ENCODE results near the gene NOMO2.
A peak's percentile ranks its signal among the peaks of the same experiment; 100 is the strongest.
"Not testable (repeated sequence)": the region's sequence is repeated elsewhere in the genome, so short reads cannot be mapped to it uniquely, and the experiment has no call there.

The NOMO2 gene

DNA sequence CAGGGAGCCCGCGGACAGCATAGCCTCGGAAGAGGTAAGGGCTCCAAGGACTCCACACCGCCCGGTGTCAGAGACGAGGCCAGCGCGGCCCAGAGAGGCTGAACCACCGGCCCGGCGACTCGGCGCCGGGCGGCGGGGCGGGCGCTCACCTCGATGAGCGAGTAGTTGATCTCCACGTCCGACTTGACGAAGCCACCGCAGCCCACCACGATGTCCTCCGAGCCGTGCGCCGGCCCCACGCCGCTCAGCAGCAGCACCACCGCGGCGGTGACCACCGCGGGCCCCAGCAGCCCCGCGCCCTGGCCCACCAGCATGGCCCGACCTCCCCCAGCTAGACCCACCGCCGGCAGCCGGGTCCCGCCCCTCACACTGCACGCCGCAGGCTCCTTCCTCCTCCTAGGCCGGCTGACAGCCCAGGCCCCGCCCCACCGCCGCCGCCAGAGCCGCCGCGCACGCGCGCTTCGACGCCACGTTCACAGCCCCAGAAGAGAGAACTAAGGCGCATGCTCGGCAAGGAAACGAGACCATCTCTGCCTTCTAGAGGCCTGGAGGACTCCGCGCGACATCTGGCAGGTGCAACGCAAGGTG, at the start of gene NOMO2:
NOMO2 (minus strand) TSS at position 371 of the 588 bp plus-strand sequence; CDS start at position 314, 57 bp downstream.
- peak; percentile 91 to 96 for DNase-seq

- not testable (repeated sequence) for DNase-seq
Observed at GRCh38 chr16:18610147-18610803, 48.4 kb upstream of the NOMO2 start.

- not testable (repeated sequence) for DNase-seq
Observed at GRCh38 chr16:18608271-18608670, 46.4 kb upstream of the NOMO2 start.

DNA sequence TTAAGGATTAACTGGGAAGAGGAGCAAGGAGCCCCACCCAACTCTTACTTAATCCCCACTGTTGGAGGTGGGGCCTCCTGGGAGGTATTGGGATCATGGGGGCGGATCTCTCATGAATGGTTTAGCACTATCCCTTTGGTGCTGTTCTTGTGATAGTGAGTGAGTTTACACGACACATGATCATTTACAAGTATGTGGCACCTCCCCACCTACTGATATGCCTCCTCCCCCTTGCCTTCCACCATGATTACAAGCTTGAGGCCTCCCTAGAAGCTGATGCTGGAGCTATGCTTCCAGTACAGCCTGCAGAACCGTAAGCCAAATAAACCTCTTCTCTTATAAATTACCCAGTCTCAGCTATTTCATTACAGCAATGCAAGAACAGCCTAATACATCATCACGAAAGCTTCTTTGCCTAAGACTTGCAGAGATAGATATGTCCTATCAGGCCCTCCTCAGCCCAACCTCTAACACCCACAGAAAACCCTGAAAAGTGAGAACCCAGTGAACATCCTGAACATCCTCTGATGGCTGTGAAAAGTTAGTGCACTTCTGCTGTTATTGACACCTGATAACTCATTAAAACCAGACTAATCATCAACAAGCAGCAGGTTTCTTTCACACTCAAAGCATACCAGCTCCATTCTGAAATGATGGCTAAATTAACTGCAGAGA, 41.8 kb upstream of the NOMO2 start:
- not testable (repeated sequence) for DNase-seq

GRCh38 chr16:18598582-18598981, 36.7 kb upstream of the NOMO2 start:
- not testable (repeated sequence) for DNase-seq

- not testable (repeated sequence) for DNase-seq
Observed at GRCh38 chr16:18597734-18598133, 35.8 kb upstream of the NOMO2 start.

GRCh38 chr16:18597319-18597718, 35.4 kb upstream of the NOMO2 start:
- DNase-seq: not testable (repeated sequence)

- not testable (repeated sequence) for DNase-seq
Observed at GRCh38 chr16:18595796-18596195, 33.9 kb upstream of the NOMO2 start.

- not testable (repeated sequence) for DNase-seq
Observed at GRCh38 chr16:18594880-18595279, 33.0 kb upstream of the NOMO2 start.

DNA sequence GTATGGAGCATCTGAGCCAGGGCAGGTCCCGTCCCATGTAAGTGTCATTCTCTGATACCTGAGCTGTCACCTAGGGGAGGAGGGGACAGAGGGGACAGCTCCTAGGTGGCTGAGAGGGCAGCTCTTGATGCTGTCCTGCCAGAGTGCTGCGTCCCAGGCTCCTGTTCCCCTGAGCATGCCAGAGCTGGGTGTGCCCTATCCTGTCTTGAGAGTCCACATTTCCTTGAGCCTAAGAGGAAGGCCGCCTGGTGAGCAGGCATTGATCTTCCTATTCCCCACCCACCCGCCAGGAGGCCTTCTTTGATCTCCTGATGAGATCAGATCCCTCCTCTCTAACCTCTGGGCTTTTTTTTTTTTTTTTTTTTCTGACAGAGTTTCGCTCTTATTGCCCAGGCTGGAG, 32.0 kb upstream of the NOMO2 start:
- not testable (repeated sequence) for DNase-seq

- DNase-seq: not testable (repeated sequence)
Observed at GRCh38 chr16:18592982-18593381, 31.1 kb upstream of the NOMO2 start.

- DNase-seq: peak in 1 of 2 experiments; percentile 29
Observed at GRCh38 chr16:18591908-18592307, 30.0 kb upstream of the NOMO2 start.

GRCh38 chr16:18591441-18591840, 29.5 kb upstream of the NOMO2 start:
- not testable (repeated sequence) for DNase-seq

DNA sequence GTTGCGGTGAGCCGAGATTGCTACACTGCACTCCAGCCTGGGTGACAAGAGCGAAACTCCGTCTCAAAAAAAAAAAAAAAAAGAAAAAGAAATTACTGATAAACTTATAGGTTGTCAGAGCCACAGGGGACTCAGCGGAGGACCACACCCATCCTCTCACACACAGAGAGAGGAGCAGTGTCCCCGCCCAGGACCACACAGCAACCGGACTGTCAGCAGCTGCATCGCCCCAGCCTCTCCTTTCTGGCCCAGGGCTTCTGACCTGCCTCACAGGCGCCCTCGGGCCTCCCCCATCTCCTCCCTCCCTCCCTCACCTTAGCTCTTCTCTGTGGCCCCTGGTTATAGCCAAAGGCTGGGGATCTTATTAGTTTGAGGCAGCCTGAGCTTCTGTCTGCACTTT, 27.9 kb upstream of the NOMO2 start:
- DNase-seq: not testable (repeated sequence)

DNA sequence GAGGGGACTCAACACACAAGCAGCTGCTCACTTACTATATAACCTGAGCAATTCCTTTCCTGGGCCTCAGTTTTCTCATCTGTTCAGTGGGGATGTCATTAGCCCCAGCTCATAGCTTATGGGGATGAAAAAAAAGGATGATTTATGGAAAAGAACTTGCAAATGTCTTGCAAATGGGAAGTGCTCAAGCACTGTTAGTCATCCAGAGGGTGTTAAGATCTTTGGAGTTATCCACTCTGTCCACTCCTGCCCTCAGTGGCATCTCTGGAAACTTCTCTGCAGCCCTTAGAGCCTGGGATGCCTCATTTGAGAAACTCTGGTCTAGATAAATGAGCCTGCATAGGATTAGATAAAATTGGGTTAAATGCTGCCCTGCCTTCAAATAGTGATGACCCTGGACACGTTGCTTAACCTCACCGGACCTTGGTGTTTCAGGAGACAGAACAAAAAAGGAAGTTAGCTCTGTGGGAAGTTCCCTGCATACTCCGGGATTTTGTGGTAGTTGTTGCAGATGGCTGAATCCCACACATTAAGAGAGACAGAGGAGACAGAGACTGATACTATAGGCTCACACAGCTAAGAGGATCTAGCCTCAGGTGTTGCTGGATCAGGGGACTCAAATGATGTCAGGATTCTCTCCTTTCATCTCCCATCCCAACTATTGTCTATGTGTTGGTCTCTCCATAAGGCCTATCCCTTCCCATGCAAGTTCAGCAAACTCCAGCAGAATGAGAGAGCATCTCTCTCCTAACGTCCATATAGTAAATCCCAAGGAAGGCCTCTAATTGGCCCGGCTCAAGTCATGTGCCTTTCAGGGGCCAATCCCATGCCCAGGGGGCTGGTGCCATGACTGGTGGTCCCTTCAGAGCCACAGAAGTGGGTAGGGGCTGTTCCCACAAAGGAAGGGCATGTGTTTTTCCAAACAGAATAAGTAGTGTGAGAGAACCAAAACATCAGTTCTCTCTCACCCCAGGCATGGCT, 25.0 kb upstream of the NOMO2 start:
- not testable (repeated sequence) for DNase-seq

DNA sequence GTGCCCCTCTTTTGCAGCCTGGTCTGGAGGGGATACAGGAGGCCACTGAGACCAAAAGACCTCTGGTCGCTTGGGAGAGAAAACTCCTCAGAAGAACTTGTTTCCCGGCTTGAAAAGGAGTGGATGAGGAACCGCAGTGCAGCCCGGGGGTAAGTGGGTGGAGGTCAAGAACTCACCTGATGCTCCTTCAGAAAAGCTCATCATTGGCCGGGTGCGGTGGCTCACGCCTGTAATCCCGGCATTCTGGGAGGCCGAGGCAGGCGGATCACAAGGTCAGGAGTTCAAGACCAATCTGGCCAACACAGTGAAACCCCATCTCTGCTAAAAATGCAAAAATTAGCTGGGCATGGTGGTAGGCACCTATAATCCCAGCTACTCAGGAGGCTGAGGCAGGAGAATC, 23.9 kb upstream of the NOMO2 start:
- not testable (repeated sequence) for DNase-seq

GRCh38 chr16:18582902-18583301, 21.0 kb upstream of the NOMO2 start:
- no peak for DNase-seq

GRCh38 chr16:18580396-18580795, 18.5 kb upstream of the NOMO2 start:
- DNase-seq: not testable (repeated sequence)

DNA sequence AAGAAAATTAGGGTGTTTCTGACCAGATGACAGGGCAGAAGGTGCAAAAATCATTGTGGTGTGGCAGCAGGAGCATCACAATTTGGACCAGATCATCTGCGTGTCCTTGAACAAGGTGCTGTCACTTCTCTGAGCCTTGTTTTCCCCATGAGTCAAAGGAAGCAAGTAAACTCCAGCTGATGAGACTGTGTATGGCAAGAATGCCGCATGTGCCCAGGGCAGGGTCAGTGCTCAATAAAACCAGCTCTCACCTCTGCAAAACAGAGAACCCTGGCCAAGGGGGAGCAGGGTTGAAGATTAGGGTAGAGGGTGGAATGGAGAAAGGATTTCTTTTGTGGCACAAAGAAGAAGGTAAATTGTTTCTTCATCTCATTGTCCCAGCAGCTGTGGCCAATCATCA, 17.4 kb upstream of the NOMO2 start:
- not testable (repeated sequence) for DNase-seq

DNA sequence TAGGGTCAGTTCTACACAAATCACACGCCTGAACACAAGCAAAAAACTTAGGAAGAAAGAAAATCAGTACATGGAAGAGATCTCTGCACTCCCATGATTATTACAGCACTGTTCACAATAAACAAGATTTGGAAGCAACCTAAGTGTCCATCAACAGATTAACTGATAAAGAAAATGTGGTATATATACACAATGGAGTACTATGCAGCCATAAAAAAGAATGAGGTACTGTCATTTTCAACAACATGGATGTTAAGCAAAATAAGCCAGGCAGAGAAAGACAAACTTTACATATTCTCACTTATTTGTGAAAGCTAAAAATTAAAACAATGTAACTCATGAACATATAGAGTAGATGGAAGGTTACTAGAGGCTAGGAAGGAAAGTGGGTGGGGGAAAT, 16.0 kb upstream of the NOMO2 start:
- DNase-seq: not testable (repeated sequence)

DNA sequence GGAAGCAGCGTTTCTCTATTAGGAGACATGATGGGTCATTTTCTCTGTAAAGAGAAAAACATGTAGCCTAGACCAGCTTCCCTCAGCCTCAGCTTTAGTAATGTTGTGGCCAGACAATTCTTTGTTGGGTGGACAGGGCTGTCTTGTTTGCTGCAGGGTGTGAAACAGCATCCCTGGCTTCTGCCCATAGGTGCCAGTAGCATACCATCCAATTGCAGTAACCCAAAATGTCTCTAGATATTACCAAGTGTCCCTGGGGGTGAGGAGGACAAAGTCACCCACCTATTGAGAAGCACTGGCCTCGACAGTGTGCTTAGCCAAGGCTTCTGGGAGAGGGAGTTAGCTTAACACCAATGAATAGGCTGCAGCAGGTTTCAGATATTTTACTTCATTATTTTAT, 14.0 kb upstream of the NOMO2 start:
- not testable (repeated sequence) for DNase-seq

DNA sequence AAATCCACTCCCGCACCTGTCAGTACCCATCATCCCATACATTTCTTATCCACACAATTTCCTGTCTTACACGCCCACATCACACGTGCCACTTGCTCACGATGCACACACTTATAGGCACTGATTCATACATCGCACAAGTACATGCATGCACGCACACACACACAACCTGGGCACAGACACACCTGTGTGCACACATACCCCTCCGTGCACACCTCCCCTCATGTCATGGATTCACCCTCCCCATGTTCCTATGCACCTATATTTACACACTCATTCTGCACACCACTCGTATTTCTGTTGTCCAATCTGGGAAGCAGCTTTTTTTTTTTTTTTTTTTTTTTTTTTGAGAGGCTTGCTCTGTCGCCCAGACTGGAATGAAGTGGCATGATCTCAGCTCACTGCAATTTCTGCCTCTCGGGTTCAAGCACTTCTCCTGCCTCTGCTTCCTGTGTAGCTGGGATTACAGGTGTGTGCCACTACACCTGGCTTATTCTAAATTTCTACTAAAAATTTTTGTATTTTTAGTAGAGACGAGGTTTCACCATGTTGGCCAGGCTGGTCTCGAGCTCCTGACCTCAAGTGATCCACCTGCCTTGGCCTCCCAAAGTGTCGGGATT, 13.5 kb upstream of the NOMO2 start:
- not testable (repeated sequence) for DNase-seq

All from activated T-cell treated with anti-CD3 and anti-CD28 coated beads, Interleukin-2, amount 50 U/mL, for 48 hours (primary cell).